ENCODE measurements around the gene CDRT4. TPM values are rescaled to one million over a fixed set of nuclear protein-coding genes. Genes with fewer than 3 reads are reported as not detected.

CDRT4 gene
- total and polyA plus RNA-seq, 2 donors (not counting 3 experiments of a cell fraction or from before 2014, with no cell fraction given): 11.5 to 13.6 TPM

DNA sequence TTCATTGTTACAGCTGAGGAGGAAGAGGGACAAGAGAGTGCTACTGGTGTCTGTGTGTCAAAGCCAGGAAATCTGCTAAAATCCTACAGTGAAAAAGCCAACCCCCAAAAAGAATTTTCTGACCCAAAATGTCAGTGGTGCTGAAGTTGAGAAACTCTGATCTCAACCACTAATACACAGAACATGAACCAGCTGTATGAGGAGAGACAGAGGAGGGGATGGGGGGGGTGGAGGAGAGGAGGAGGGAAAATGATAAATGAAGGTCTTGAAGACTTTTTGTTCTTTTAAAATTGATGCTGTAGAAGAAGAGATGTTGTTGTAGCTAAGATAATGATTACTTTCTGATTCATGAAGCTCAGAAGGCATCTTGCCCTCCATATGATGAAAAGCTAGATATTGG, 27.4 kb upstream of the CDRT4 start:
- no peak overlapping the region for H2AFZ ChIP-seq (ENCODE audit: low read depth, low read length)
- H3K9me3 ChIP-seq (replicated peaks; ENCODE audit: control insufficient read depth, insufficient read depth, low read length): no peaks in the 10 kb centered on the region
- no peak overlapping the region for H3K9ac ChIP-seq (replicated peaks; ENCODE audit: extremely low read depth, insufficient read depth, low read length)
- dilution Hi-C loops (cut with MboI; ENCODE audit: extremely low pct_ligation_motif_present, low sequenced_read_pairs) (no loop called here), intact Hi-C loops (cut with micrococcal nuclease) (loop anchor here (5.0 kb wide), 1 partner anchor 98 kb away; no protein-coding TSS in a partner anchor)
- TF ChIP-seq MYC (IDR thresholded peaks at IDR 0.05; ENCODE audit: low read depth, low read length) (no peak), FOS (IDR thresholded peaks at IDR 0.05; ENCODE audit: borderline replicate concordance, insufficient read depth, low read length) (no peak), JUN (IDR thresholded peaks at IDR 0.05; ENCODE audit: borderline replicate concordance, insufficient read depth, insufficient read length, low read depth) (no peak), POLR2AphosphoS5 (IDR thresholded peaks at IDR 0.05; ENCODE audit: insufficient read depth, low read depth, low read length) (no peak), GATA2 (IDR thresholded peaks at IDR 0.05; ENCODE audit: insufficient read depth, insufficient read length, low read depth, low read length) (no peak), POLR2A (IDR thresholded peaks at IDR 0.05; ENCODE audit: low read depth, low read length) (no peak), EZH2 (IDR thresholded peaks at IDR 0.05; ENCODE audit: borderline replicate concordance, low read depth, low read length, severe bottlenecking) (no peak)
- TF ChIP-seq, protein P1, sequence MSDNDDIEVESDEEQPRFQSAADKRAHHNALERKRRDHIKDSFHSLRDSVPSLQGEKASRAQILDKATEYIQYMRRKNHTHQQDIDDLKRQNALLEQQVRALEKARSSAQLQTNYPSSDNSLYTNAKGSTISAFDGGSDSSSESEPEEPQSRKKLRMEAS (IDR thresholded peaks at IDR 0.05; ENCODE audit: insufficient read depth, insufficient read length): no peak
- TF ChIP-seq, protein P2, sequence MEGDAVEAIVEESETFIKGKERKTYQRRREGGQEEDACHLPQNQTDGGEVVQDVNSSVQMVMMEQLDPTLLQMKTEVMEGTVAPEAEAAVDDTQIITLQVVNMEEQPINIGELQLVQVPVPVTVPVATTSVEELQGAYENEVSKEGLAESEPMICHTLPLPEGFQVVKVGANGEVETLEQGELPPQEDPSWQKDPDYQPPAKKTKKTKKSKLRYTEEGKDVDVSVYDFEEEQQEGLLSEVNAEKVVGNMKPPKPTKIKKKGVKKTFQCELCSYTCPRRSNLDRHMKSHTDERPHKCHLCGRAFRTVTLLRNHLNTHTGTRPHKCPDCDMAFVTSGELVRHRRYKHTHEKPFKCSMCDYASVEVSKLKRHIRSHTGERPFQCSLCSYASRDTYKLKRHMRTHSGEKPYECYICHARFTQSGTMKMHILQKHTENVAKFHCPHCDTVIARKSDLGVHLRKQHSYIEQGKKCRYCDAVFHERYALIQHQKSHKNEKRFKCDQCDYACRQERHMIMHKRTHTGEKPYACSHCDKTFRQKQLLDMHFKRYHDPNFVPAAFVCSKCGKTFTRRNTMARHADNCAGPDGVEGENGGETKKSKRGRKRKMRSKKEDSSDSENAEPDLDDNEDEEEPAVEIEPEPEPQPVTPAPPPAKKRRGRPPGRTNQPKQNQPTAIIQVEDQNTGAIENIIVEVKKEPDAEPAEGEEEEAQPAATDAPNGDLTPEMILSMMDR (IDR thresholded peaks at IDR 0.05; ENCODE audit: extremely low read depth in 1 of 2, insufficient read depth in 1 of 2, low read depth in 1 of 2, low read length in 2 of 2): no peak
- no peak overlapping the region for H3K27ac ChIP-seq (ENCODE audit: insufficient read depth, low read depth, low read length)
- peaks cover 4 to 7% of the 10 kb centered on the region in 2 experiments for H3K36me3 ChIP-seq (ENCODE audit: control insufficient read depth in 2 of 2, extremely low read depth in 1 of 2, insufficient read depth in 2 of 2, low read length in 2 of 2)
- H4K20me1 ChIP-seq (replicated peaks; ENCODE audit: control insufficient read depth, extremely low read depth, insufficient read depth, low read length): no peaks in the 10 kb centered on the region
- no peak overlapping the region for H3K4me3 ChIP-seq (replicated peaks in 1 of 3; ENCODE audit: insufficient read depth in 1 of 3, low read depth in 1 of 3, low read length in 3 of 3)
- BruUV-seq (replicated peaks): no TSS peak
- no peaks in the 10 kb centered on the region for H3K79me2 ChIP-seq (ENCODE audit: control insufficient read depth, insufficient read depth, low read length)
- CTCF ChIA-PET: interaction anchor here (1.2 to 1.3 kb wide), 2 partner anchors 8 to 237 kb away, joined by 3 to 12 read pairs; no protein-coding TSS in a partner anchor
- no peak for FAIRE-seq
- no peaks in the 10 kb centered on the region for H3K27me3 ChIP-seq (ENCODE audit: control insufficient read depth in 2 of 2, insufficient read depth in 2 of 2, low read length in 2 of 2)
- POLR2A ChIA-PET: no interaction called here
- DNase-seq (ENCODE audit: low read depth, low spot score): no peak
- no peaks in the 10 kb centered on the region for H3K9me1 ChIP-seq (replicated peaks; ENCODE audit: control insufficient read depth, extremely low read depth, insufficient read depth, low read length)
- no peak overlapping the region for H3K4me2 ChIP-seq (ENCODE audit: insufficient read depth, low read length)
- peaks cover 23% of the 10 kb centered on the region for H3K4me1 ChIP-seq (ENCODE audit: control insufficient read depth, extremely low read depth, insufficient read depth, low read length)

Data from endothelial cell of umbilical vein (primary cell).